T-helper 1 cell treated with Interleukin-12 subunit alpha and Interleukin-12 subunit beta and Interleukin-4 antibody, amounts not matched to agents 30 μg/mL and 1 μg/mL, for 36 hours (primary cell): ENCODE results near the gene POR.
A peak's percentile ranks its signal among the peaks of the same experiment; 100 is the strongest.

Experiments
- H3K27ac Mint-ChIP-seq: one replicate; pipeline ENCODE4 v1.8.0; 2021; ENCODE audit warnings: mild to moderate bottlenecking, mixed read lengths
- H3K27me3 Mint-ChIP-seq: one replicate; pipeline ENCODE4 v1.8.0; 2021; ENCODE audit warnings: low read depth, mixed read lengths
- H3K36me3 Mint-ChIP-seq: one replicate; pipeline ENCODE4 v1.8.0; 2021; ENCODE audit warnings: low read depth, mixed read lengths
- H3K4me1 Mint-ChIP-seq: one replicate; pipeline ENCODE4 v1.8.0; 2021; ENCODE audit warnings: low read depth, mixed read lengths
- H3K4me3 Mint-ChIP-seq: one replicate; pipeline ENCODE4 v1.8.0; 2021; ENCODE audit warnings: mild to moderate bottlenecking, moderate library complexity, mixed read lengths
- H3K9me3 Mint-ChIP-seq: one replicate; pipeline ENCODE4 v1.8.0; 2021; ENCODE audit warnings: mixed read lengths

Gene POR

GRCh38 chr7:75916685-75917634 lies 2.0 kb downstream of the POR start:
- Mint-ChIP-seq H3K4me3 (no peak overlapping the region), H3K4me1 (peaks cover 19% of the 10 kb centered on the region)

GRCh38 chr7:75920431-75921161 lies 5.6 kb downstream of the POR start:
- Mint-ChIP-seq H3K36me3 (peaks cover 2% of the 10 kb centered on the region), H3K4me1 (peaks cover 20% of the 10 kb centered on the region), H3K27ac (no peak overlapping the region), H3K9me3 (no peaks in the 10 kb centered on the region), H3K4me3 (no peak overlapping the region), H3K27me3 (no peaks in the 10 kb centered on the region)

More at GRCh38 chr7:75916685-75917634, 2.0 kb downstream of the POR start:
- no peaks in the 10 kb centered on the region for H3K9me3 Mint-ChIP-seq
- H3K27ac Mint-ChIP-seq = no peak overlapping the region
- H3K36me3 Mint-ChIP-seq = peaks cover 2% of the 10 kb centered on the region
- no peaks in the 10 kb centered on the region for H3K27me3 Mint-ChIP-seq

GRCh38 chr7:75921479-75921878 lies 6.5 kb downstream of the POR start:
- no peak overlapping the region for H3K27ac Mint-ChIP-seq
- H3K36me3 Mint-ChIP-seq = peaks cover 2% of the 10 kb centered on the region
- H3K4me1 Mint-ChIP-seq = peaks cover 18% of the 10 kb centered on the region
- H3K9me3 Mint-ChIP-seq = no peaks in the 10 kb centered on the region
- H3K27me3 Mint-ChIP-seq = no peaks in the 10 kb centered on the region
- H3K4me3 Mint-ChIP-seq = no peak overlapping the region

- Mint-ChIP-seq H3K4me1 (peaks cover 18% of the 10 kb centered on the region), H3K36me3 (peaks cover 2% of the 10 kb centered on the region), H3K27me3 (no peaks in the 10 kb centered on the region)
These were observed 8.1 kb downstream of the POR start for GRCh38 chr7:75922966-75923603.

GRCh38 chr7:75924256-75924655 lies 9.3 kb downstream of the POR start:
- Mint-ChIP-seq H3K27me3 (no peaks in the 10 kb centered on the region), H3K27ac (no peak overlapping the region), H3K4me1 (peaks cover 22% of the 10 kb centered on the region)

More at GRCh38 chr7:75922966-75923603, 8.1 kb downstream of the POR start:
- Mint-ChIP-seq H3K4me3 (no peak overlapping the region), H3K9me3 (no peaks in the 10 kb centered on the region), H3K27ac (no peak overlapping the region)

GRCh38 chr7:75924889-75925288 lies 9.9 kb downstream of the POR start:
- H3K27me3 Mint-ChIP-seq = no peaks in the 10 kb centered on the region
- H3K27ac Mint-ChIP-seq = no peak overlapping the region
- H3K9me3 Mint-ChIP-seq = no peaks in the 10 kb centered on the region
- H3K4me1 Mint-ChIP-seq = peaks cover 22% of the 10 kb centered on the region
- H3K36me3 Mint-ChIP-seq = no peaks in the 10 kb centered on the region
- H3K4me3 Mint-ChIP-seq = no peak overlapping the region

More at GRCh38 chr7:75924256-75924655, 9.3 kb downstream of the POR start:
- H3K36me3 Mint-ChIP-seq = no peaks in the 10 kb centered on the region
- H3K9me3 Mint-ChIP-seq = no peaks in the 10 kb centered on the region
- H3K4me3 Mint-ChIP-seq = no peak overlapping the region

- Mint-ChIP-seq H3K27me3 (no peaks in the 10 kb centered on the region), H3K36me3 (no peaks in the 10 kb centered on the region), H3K9me3 (no peaks in the 10 kb centered on the region), H3K4me1 (peaks cover 18% of the 10 kb centered on the region), H3K4me3 (no peak overlapping the region), H3K27ac (peak overlapping the region; percentile 19)
These were observed 10.9 kb downstream of the POR start for GRCh38 chr7:75925717-75926435.

GRCh38 chr7:75928568-75928914 lies 13.6 kb downstream of the POR start:
- Mint-ChIP-seq H3K27me3 (no peaks in the 10 kb centered on the region), H3K36me3 (peaks cover 2% of the 10 kb centered on the region), H3K27ac (peak overlapping the region; percentile 37), H3K4me3 (no peak overlapping the region), H3K9me3 (no peaks in the 10 kb centered on the region), H3K4me1 (peaks cover 14% of the 10 kb centered on the region)

GRCh38 chr7:75931680-75932079 lies 16.7 kb downstream of the POR start:
- Mint-ChIP-seq H3K9me3 (peaks cover 4% of the 10 kb centered on the region), H3K4me1 (peaks cover 11% of the 10 kb centered on the region), H3K4me3 (no peak overlapping the region), H3K27me3 (no peaks in the 10 kb centered on the region), H3K27ac (no peak overlapping the region), H3K36me3 (peaks cover 9% of the 10 kb centered on the region)

- H3K27me3 Mint-ChIP-seq = no peaks in the 10 kb centered on the region
- no peak overlapping the region for H3K4me3 Mint-ChIP-seq
- peaks cover 5% of the 10 kb centered on the region for H3K4me1 Mint-ChIP-seq
- peaks cover 4% of the 10 kb centered on the region for H3K9me3 Mint-ChIP-seq
- H3K36me3 Mint-ChIP-seq = peaks cover 7% of the 10 kb centered on the region
- H3K27ac Mint-ChIP-seq = no peak overlapping the region
These were observed 23.2 kb downstream of the POR start for GRCh38 chr7:75937958-75938786.

- peaks cover under 1% of the 10 kb centered on the region for H3K9me3 Mint-ChIP-seq
- H3K27me3 Mint-ChIP-seq = no peaks in the 10 kb centered on the region
- peaks cover 4% of the 10 kb centered on the region for H3K36me3 Mint-ChIP-seq
- no peak overlapping the region for H3K27ac Mint-ChIP-seq
- no peak overlapping the region for H3K4me3 Mint-ChIP-seq
- peaks cover 2% of the 10 kb centered on the region for H3K4me1 Mint-ChIP-seq
These were observed 24.0 kb downstream of the POR start for GRCh38 chr7:75938921-75939320.

- H3K9me3 Mint-ChIP-seq = no peaks in the 10 kb centered on the region
- peaks cover 10% of the 10 kb centered on the region for H3K4me1 Mint-ChIP-seq
- no peaks in the 10 kb centered on the region for H3K27me3 Mint-ChIP-seq
- no peaks in the 10 kb centered on the region for H3K36me3 Mint-ChIP-seq
- H3K4me3 Mint-ChIP-seq = no peak overlapping the region
- no peak overlapping the region for H3K27ac Mint-ChIP-seq
These were observed 28.9 kb downstream of the POR start for GRCh38 chr7:75943864-75944263.

GRCh38 chr7:75944507-75944906 lies 29.6 kb downstream of the POR start:
- no peak overlapping the region for H3K4me3 Mint-ChIP-seq
- no peak overlapping the region for H3K27ac Mint-ChIP-seq
- H3K4me1 Mint-ChIP-seq = peaks cover 9% of the 10 kb centered on the region
- no peaks in the 10 kb centered on the region for H3K36me3 Mint-ChIP-seq
- no peaks in the 10 kb centered on the region for H3K9me3 Mint-ChIP-seq
- no peaks in the 10 kb centered on the region for H3K27me3 Mint-ChIP-seq
